OCI-LY3 (cell line): ENCODE measurements around the gene TMEM123.

Experiments used
- H2AFZ ChIP-seq: fragments of 200-600, 300-600 bp; shearing (Covaris generic); 2 replicates; pipeline ENCODE4 v1.6.0; 2014; ENCODE audit warnings: antibody characterized with exemption, low read depth, low read length
- H3K27ac ChIP-seq: fragments of 200-600, 300-600 bp; sonication (generic); 2 replicates; pipeline ENCODE4 v1.5.1; 2014; ENCODE audit warnings: mild to moderate bottlenecking, low read length, moderate library complexity, mixed read lengths
- H3K27me3 ChIP-seq: fragments of 200-600, 300-600 bp; sonication (generic); 2 replicates; pipeline ENCODE4 v1.6.1; 2014; ENCODE audit warnings: low read depth, low read length, mixed read lengths
- H3K36me3 ChIP-seq: fragments of 200-600, 300-600 bp; sonication (generic); replicated peaks from 2 replicates; pipeline ENCODE3; 2014; ENCODE audit warnings: low read depth, low read length, mixed read lengths
- H3K4me1 ChIP-seq: fragments of 300-600, 200-600 bp; sonication (generic); 2 replicates; pipeline ENCODE4 v1.6.1; 2014; ENCODE audit warnings: low read length, mixed read lengths
- H3K4me2 ChIP-seq: fragments of 200-600, 300-600 bp; sonication (generic); 2 replicates; pipeline ENCODE4 v1.6.1; 2014; ENCODE audit warnings: low read length, mixed read lengths
- H3K4me3 ChIP-seq: fragments of 300-600, 200-600 bp; sonication (generic); 2 replicates; pipeline ENCODE4 v1.5.1; 2014; ENCODE audit warnings: antibody characterized with exemption, mild to moderate bottlenecking, low read length, moderate library complexity
- H3K79me2 ChIP-seq: fragments of 300-600, 200-600 bp; shearing (Covaris generic); 2 replicates; pipeline ENCODE4 v1.6.1; 2014; ENCODE audit warnings: mild to moderate bottlenecking, low read length, mixed read lengths
- H3K9ac ChIP-seq: fragments of 300-600, 200-600 bp; shearing (Covaris generic); 2 replicates; pipeline ENCODE4 v1.6.0; 2014; ENCODE audit warnings: mild to moderate bottlenecking, low read length, moderate library complexity
- H3K9me3 ChIP-seq: fragments of 200-600, 300-600 bp; shearing (Covaris generic); 2 replicates; pipeline ENCODE4 v1.6.1; 2014; ENCODE audit warnings: low read length, mixed read lengths; ENCODE audit not compliant: insufficient read depth
- H4K20me1 ChIP-seq: fragments of 200-600, 300-600 bp; sonication (generic); 2 replicates; pipeline ENCODE4 v1.6.1; 2016; ENCODE audit warnings: low read length, mixed read lengths; ENCODE audit not compliant: insufficient read depth
- CTCF ChIP-seq: fragments of 200-600, 300-600 bp; sonication (generic); IDR thresholded peaks from 2 replicates; pipeline ENCODE4 v1.5.1; 2014; ENCODE audit warnings: antibody characterized with exemption, low read length, low read depth
- EZH2phosphoT487 ChIP-seq: fragments of 200-600 bp; shearing (Covaris generic); IDR thresholded peaks from 2 replicates; pipeline ENCODE4 v1.6.1; 2018; ENCODE audit warnings: antibody characterized with exemption, mixed run types, low read depth

TMEM123 gene

GRCh38 chr11:102384419-102385079 is 68.0 kb downstream of the TMEM123 start:
- TF ChIP-seq CTCF = no peak
- no peak for TF ChIP-seq EZH2phosphoT487
- H3K27me3 ChIP-seq = no peaks in the 10 kb centered on the region
- H3K27ac ChIP-seq = no peak overlapping the region

GRCh38 chr11:102383839-102384238 is 68.7 kb downstream of the TMEM123 start:
- Histone ChIP-seq H3K36me3 (peaks cover 23% of the 10 kb centered on the region), H2AFZ (no peak overlapping the region), H3K79me2 (no peaks in the 10 kb centered on the region), H3K27me3 (no peaks in the 10 kb centered on the region), H3K4me3 (no peak overlapping the region), H4K20me1 (no peaks in the 10 kb centered on the region), H3K27ac (no peak overlapping the region), H3K4me1 (no peaks in the 10 kb centered on the region), H3K9me3 (no peaks in the 10 kb centered on the region), H3K9ac (no peak overlapping the region), H3K4me2 (no peak overlapping the region)
- TF ChIP-seq CTCF = no peak
- TF ChIP-seq EZH2phosphoT487 = no peak

More at GRCh38 chr11:102384419-102385079, 68.0 kb downstream of the TMEM123 start:
- Histone ChIP-seq H3K36me3 (peaks cover 26% of the 10 kb centered on the region), H3K9me3 (no peaks in the 10 kb centered on the region), H3K9ac (no peak overlapping the region), H4K20me1 (no peaks in the 10 kb centered on the region), H3K4me1 (peaks cover 6% of the 10 kb centered on the region), H3K79me2 (no peaks in the 10 kb centered on the region), H3K4me3 (no peak overlapping the region), H3K4me2 (no peak overlapping the region), H2AFZ (no peak overlapping the region)

GRCh38 chr11:102382384-102382783 is 70.2 kb downstream of the TMEM123 start:
- Histone ChIP-seq H3K9ac (no peak overlapping the region), H3K27me3 (no peaks in the 10 kb centered on the region), H3K79me2 (no peaks in the 10 kb centered on the region), H3K4me2 (no peak overlapping the region), H3K36me3 (peaks cover 19% of the 10 kb centered on the region), H3K4me1 (no peaks in the 10 kb centered on the region), H3K27ac (no peak overlapping the region), H3K9me3 (no peaks in the 10 kb centered on the region), H3K4me3 (no peak overlapping the region), H2AFZ (no peak overlapping the region), H4K20me1 (no peaks in the 10 kb centered on the region)
- TF ChIP-seq CTCF (no peak), EZH2phosphoT487 (no peak)

GRCh38 chr11:102378818-102379217 is 73.7 kb downstream of the TMEM123 start:
- TF ChIP-seq EZH2phosphoT487 = no peak
- TF ChIP-seq CTCF = no peak

More at GRCh38 chr11:102378818-102379217, 73.7 kb downstream of the TMEM123 start:
- Histone ChIP-seq H3K27ac (no peak overlapping the region), H4K20me1 (0 out of 2 replicates have a peak, but pooled peaks cover 2% of the 10 kb centered on the region), H3K36me3 (peaks cover 14% of the 10 kb centered on the region), H3K4me3 (no peak overlapping the region), H3K4me2 (no peak overlapping the region), H3K9ac (no peak overlapping the region), H3K27me3 (no peaks in the 10 kb centered on the region), H2AFZ (no peak overlapping the region), H3K4me1 (no peaks in the 10 kb centered on the region), H3K79me2 (no peaks in the 10 kb centered on the region), H3K9me3 (no peaks in the 10 kb centered on the region)
